Astrocyte (in vitro differentiated cells and primary cell): ENCODE data around the gene NUMB.

ENCODE experiments used
- CTCF ChIP-seq: IDR thresholded peaks from 2 replicates; pipeline ENCODE4 v1.5.1; 2011; ENCODE audit warnings: low read depth, mild to moderate bottlenecking, inconsistent platforms, low read length, moderate library complexity; ENCODE audit not compliant: insufficient read depth
- EZH2 ChIP-seq: IDR thresholded peaks from 2 replicates; pipeline ENCODE4 v1.6.1; 2012; ENCODE audit warnings: mild to moderate bottlenecking, low read length, inconsistent platforms; ENCODE audit not compliant: insufficient read depth

GRCh38 chr14:73225496-73225895, 232.8 kb downstream of the NUMB start:
- no peak for TF ChIP-seq CTCF
- TF ChIP-seq EZH2 = no peak
